ENCODE measurements around the gene MACROD2.

Gene MACROD2

GRCh38 chr20:14885661-14886060 lies 890.3 kb downstream of the MACROD2 start:
- in situ Hi-C loops (cut with MboI; ENCODE audit: low sequenced_read_pairs) = no loop called here

- in situ Hi-C loops (cut with MboI; ENCODE audit: low sequenced_read_pairs) = no loop called here
Measured at GRCh38 chr20:14888134-14888533, 892.8 kb downstream of the MACROD2 start.

- in situ Hi-C loops (cut with MboI; ENCODE audit: low sequenced_read_pairs) = no loop called here
Measured at GRCh38 chr20:14889496-14890255, 894.4 kb downstream of the MACROD2 start.

- in situ Hi-C loops (cut with MboI; ENCODE audit: low sequenced_read_pairs) = no loop called here
Measured at GRCh38 chr20:14890713-14891112, 895.4 kb downstream of the MACROD2 start.

GRCh38 chr20:14892782-14893181 lies 897.5 kb downstream of the MACROD2 start:
- in situ Hi-C loops (cut with MboI; ENCODE audit: low sequenced_read_pairs) = no loop called here

- in situ Hi-C loops (cut with MboI; ENCODE audit: low sequenced_read_pairs) = no loop called here
Measured at GRCh38 chr20:14896569-14896968, 901.3 kb downstream of the MACROD2 start.

GRCh38 chr20:14897608-14898007 lies 902.3 kb downstream of the MACROD2 start:
- in situ Hi-C loops (cut with MboI; ENCODE audit: low sequenced_read_pairs) = no loop called here

GRCh38 chr20:14902432-14903089 lies 907.2 kb downstream of the MACROD2 start:
- in situ Hi-C loops (cut with MboI; ENCODE audit: low sequenced_read_pairs) = no loop called here

- in situ Hi-C loops (cut with MboI; ENCODE audit: low sequenced_read_pairs) = no loop called here
Measured at GRCh38 chr20:14906908-14907434, 911.7 kb downstream of the MACROD2 start.

- in situ Hi-C loops (cut with MboI; ENCODE audit: low sequenced_read_pairs) = no loop called here
Measured at GRCh38 chr20:14910126-14910525, 914.8 kb downstream of the MACROD2 start.

GRCh38 chr20:14913896-14914620 lies 918.7 kb downstream of the MACROD2 start:
- in situ Hi-C loops (cut with MboI; ENCODE audit: low sequenced_read_pairs) = no loop called here

GRCh38 chr20:14914633-14915032 lies 919.3 kb downstream of the MACROD2 start:
- in situ Hi-C loops (cut with MboI; ENCODE audit: low sequenced_read_pairs) = no loop called here

- in situ Hi-C loops (cut with MboI; ENCODE audit: low sequenced_read_pairs) = no loop called here
Measured at GRCh38 chr20:14915356-14915755, 920.0 kb downstream of the MACROD2 start.

GRCh38 chr20:14916360-14916920 lies 921.1 kb downstream of the MACROD2 start:
- in situ Hi-C loops (cut with MboI; ENCODE audit: low sequenced_read_pairs) = no loop called here

- in situ Hi-C loops (cut with MboI; ENCODE audit: low sequenced_read_pairs) = no loop called here
Measured at GRCh38 chr20:14918281-14918680, 923.0 kb downstream of the MACROD2 start.

- in situ Hi-C loops (cut with MboI; ENCODE audit: low sequenced_read_pairs) = no loop called here
Measured at GRCh38 chr20:14918976-14919375, 923.7 kb downstream of the MACROD2 start.

- in situ Hi-C loops (cut with MboI; ENCODE audit: low sequenced_read_pairs) = no loop called here
Measured at GRCh38 chr20:14919501-14920081, 924.3 kb downstream of the MACROD2 start.

GRCh38 chr20:14921513-14921912 lies 926.2 kb downstream of the MACROD2 start:
- in situ Hi-C loops (cut with MboI; ENCODE audit: low sequenced_read_pairs) = no loop called here

GRCh38 chr20:14922503-14923267 lies 927.4 kb downstream of the MACROD2 start:
- in situ Hi-C loops (cut with MboI; ENCODE audit: low sequenced_read_pairs) = no loop called here

GRCh38 chr20:14924433-14924832 lies 929.1 kb downstream of the MACROD2 start:
- in situ Hi-C loops (cut with MboI; ENCODE audit: low sequenced_read_pairs) = no loop called here
